MCF 10A (cell line): ENCODE measurements around the gene MAPT. TPM values are rescaled to one million over a fixed set of nuclear protein-coding genes. Genes with fewer than 3 reads are reported as not detected.
A peak's percentile ranks its signal among the peaks of the same experiment; 100 is the strongest.

Experiments
- BruUV-seq: library from RNA; stranded (reverse); fragments of 400-500 nt; replicated peaks from 2 replicates; lab custom pipeline; 2021; lab: Mats Ljungman, UMichigan
- CTCF ChIA-PET: fragments of 300-600 bp; sonication (Branson Sonifier 250); formaldehyde crosslinking; extraction: SDS; loops from one replicate; lab custom pipeline; 2021; ENCODE audit warnings: antibody characterized with exemption, inconsistent platforms; lab: Yijun Ruan, JAX
- POLR2A ChIA-PET: fragments of 300-600, 350-650 bp; sonication (Branson Sonifier 250); formaldehyde crosslinking; extraction: SDS; loops from one replicate; lab custom pipeline; 2020; ENCODE audit warnings: antibody characterized with exemption, inconsistent platforms; lab: Yijun Ruan, JAX
- DNase-seq: peaks from one replicate; pipeline ENCODE4 v3.0.0-alpha.2; 2018; ENCODE audit not compliant: unreplicated experiment
- H3K27ac Mint-ChIP-seq: one replicate; pipeline ENCODE4 v1.8.0; 2022; ENCODE audit warnings: mild to moderate bottlenecking, low read depth, mixed read lengths; ENCODE audit not compliant: unreplicated experiment
- H3K27me3 Mint-ChIP-seq: one replicate; pipeline ENCODE4 v1.8.0; 2022; ENCODE audit warnings: mixed read lengths; ENCODE audit not compliant: insufficient read depth, unreplicated experiment
- H3K36me3 Mint-ChIP-seq: one replicate; pipeline ENCODE4 v1.8.0; 2022; ENCODE audit warnings: mild to moderate bottlenecking, moderate library complexity, mixed read lengths; ENCODE audit not compliant: insufficient read depth, unreplicated experiment
- H3K4me1 Mint-ChIP-seq: one replicate; pipeline ENCODE4 v1.8.0; 2022; ENCODE audit warnings: mixed read lengths; ENCODE audit not compliant: insufficient read depth, unreplicated experiment
- H3K4me3 Mint-ChIP-seq: one replicate; pipeline ENCODE4 v1.8.0; 2022; ENCODE audit warnings: mild to moderate bottlenecking, moderate library complexity, mixed read lengths; ENCODE audit not compliant: unreplicated experiment
- H3K9me3 Mint-ChIP-seq: one replicate; pipeline ENCODE4 v1.8.0; 2022; ENCODE audit warnings: mixed read lengths; ENCODE audit not compliant: unreplicated experiment
- intact Hi-C: fragments of 100-400 bp; cut with micrococcal nuclease; formaldehyde crosslinking; loops from 2 replicates; pipeline ENCODE4 v1.14.1; 2022
- total RNA-seq: library from RNA; stranded (reverse); gene quantifications from 2 replicates; pipeline ENCODE4 v1.2.3, GENCODE V29; 2022
- TF ChIP-seq, protein P1 (sequence below): fragments of 200-600 bp; IDR thresholded peaks from one replicate; pipeline ENCODE4 v1.8.0; 2022; ENCODE audit warnings: antibody characterized with exemption, mild to moderate bottlenecking; ENCODE audit not compliant: unreplicated experiment

MAPT gene
- total RNA-seq, 1 experiment from 2014 or later: 0.42 TPM

DNA sequence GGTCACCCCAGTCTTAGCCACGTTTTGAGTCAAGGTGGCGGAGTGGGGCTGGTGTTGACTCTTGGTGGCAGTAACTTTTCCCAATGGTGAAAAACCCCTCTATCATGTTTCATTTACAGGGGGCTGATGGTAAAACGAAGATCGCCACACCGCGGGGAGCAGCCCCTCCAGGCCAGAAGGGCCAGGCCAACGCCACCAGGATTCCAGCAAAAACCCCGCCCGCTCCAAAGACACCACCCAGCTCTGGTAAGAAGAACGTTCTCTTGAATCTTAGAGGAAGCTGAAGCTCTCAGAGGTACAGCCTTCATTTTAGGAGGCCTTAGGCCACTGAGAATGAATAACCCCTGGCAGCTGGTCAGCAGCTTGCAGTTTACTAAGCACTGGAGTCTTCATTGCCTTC is 97.0 kb downstream of the MAPT start:
- Mint-ChIP-seq H3K4me1 (no peaks in the 10 kb centered on the region), H3K27ac (no peak overlapping the region), H3K4me3 (no peak overlapping the region), H3K27me3 (no peaks in the 10 kb centered on the region), H3K9me3 (no peaks in the 10 kb centered on the region), H3K36me3 (no peaks in the 10 kb centered on the region)
- CTCF ChIA-PET: interaction anchor here (0.6 to 2.3 kb wide), 3 partner anchors 11 to 574 kb away, joined by 3 to 14 read pairs (median 3); no protein-coding TSS in a partner anchor
- POLR2A ChIA-PET: no interaction called here
- no peak for DNase-seq
- no TSS peak for BruUV-seq
- TF ChIP-seq, protein P1, sequence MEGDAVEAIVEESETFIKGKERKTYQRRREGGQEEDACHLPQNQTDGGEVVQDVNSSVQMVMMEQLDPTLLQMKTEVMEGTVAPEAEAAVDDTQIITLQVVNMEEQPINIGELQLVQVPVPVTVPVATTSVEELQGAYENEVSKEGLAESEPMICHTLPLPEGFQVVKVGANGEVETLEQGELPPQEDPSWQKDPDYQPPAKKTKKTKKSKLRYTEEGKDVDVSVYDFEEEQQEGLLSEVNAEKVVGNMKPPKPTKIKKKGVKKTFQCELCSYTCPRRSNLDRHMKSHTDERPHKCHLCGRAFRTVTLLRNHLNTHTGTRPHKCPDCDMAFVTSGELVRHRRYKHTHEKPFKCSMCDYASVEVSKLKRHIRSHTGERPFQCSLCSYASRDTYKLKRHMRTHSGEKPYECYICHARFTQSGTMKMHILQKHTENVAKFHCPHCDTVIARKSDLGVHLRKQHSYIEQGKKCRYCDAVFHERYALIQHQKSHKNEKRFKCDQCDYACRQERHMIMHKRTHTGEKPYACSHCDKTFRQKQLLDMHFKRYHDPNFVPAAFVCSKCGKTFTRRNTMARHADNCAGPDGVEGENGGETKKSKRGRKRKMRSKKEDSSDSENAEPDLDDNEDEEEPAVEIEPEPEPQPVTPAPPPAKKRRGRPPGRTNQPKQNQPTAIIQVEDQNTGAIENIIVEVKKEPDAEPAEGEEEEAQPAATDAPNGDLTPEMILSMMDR: no peak
- intact Hi-C loops: no loop called here

DNA sequence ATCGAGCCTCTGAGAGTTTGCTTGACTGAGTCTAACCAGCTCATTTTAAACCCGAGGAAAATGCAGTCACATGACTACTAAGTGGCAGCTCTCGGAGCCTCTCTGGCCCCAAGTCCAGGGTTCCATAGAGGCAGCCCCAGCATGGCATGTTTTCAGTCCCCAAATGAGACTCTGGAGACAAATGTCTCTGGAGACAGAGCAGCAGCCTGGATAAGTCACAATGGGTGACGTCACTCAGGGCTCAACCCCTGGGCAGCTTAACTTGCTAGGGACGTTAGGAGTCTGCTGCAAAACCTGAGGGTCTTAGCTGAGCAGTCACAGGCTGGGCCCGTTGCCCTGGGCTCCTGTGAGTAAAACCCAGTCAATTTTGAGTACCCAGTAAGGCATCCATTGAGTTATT is 97.8 kb downstream of the MAPT start:
- Mint-ChIP-seq H3K27me3 (no peaks in the 10 kb centered on the region), H3K4me3 (no peak overlapping the region)
- CTCF ChIA-PET: interaction anchor here (0.7 kb wide), 1 partner anchor 575 kb away, joined by 3 read pairs; no protein-coding TSS in a partner anchor

DNA sequence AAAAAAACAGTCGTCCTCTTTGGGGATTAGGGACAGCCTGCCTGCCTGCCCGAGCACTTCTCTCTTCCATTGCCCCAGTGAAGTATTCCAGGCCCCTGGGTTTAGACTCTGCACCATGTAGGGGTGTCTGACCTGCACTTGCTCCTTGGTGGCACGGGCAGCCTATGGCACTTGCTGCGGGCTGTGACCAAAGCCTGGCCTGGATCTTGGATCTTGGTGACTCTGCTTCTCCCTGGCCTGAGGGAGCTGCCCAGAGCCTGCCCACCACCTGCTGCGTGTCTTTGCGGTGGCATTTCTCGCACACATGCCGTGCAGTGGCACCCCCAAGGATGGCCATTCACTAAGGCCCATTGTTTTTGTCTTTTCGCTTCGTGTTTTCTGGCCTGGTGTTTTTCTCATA is 98.5 kb downstream of the MAPT start:
- TF ChIP-seq, protein P1: no peak
- Mint-ChIP-seq H3K9me3 (no peaks in the 10 kb centered on the region), H3K36me3 (no peaks in the 10 kb centered on the region), H3K27ac (peak overlapping the region; percentile 46), H3K4me3 (no peak overlapping the region), H3K27me3 (no peaks in the 10 kb centered on the region), H3K4me1 (no peaks in the 10 kb centered on the region)
- no peak for DNase-seq
- ChIA-PET CTCF (interaction anchor here (0.6 to 1.0 kb wide), 2 partner anchors 9 to 133 kb away, joined by 3 read pairs; no protein-coding TSS in a partner anchor), POLR2A (interaction anchor here (0.6 kb wide), 1 partner anchor 13 kb away, joined by 3 read pairs; no protein-coding TSS in a partner anchor)
- BruUV-seq: no TSS peak
- intact Hi-C loops: no loop called here

More for the DNA sequence above, 97.8 kb downstream of the MAPT start:
- BruUV-seq: no TSS peak
- no peaks in the 10 kb centered on the region for H3K9me3 Mint-ChIP-seq
- no peaks in the 10 kb centered on the region for H3K4me1 Mint-ChIP-seq
- intact Hi-C loops: no loop called here
- POLR2A ChIA-PET: interaction anchor here (0.6 to 0.7 kb wide), 2 partner anchors 14 to 223 kb away, joined by 3 read pairs; no protein-coding TSS in a partner anchor
- H3K27ac Mint-ChIP-seq: no peak overlapping the region
- no peaks in the 10 kb centered on the region for H3K36me3 Mint-ChIP-seq
- no peak for DNase-seq
- TF ChIP-seq, protein P1: no peak

DNA sequence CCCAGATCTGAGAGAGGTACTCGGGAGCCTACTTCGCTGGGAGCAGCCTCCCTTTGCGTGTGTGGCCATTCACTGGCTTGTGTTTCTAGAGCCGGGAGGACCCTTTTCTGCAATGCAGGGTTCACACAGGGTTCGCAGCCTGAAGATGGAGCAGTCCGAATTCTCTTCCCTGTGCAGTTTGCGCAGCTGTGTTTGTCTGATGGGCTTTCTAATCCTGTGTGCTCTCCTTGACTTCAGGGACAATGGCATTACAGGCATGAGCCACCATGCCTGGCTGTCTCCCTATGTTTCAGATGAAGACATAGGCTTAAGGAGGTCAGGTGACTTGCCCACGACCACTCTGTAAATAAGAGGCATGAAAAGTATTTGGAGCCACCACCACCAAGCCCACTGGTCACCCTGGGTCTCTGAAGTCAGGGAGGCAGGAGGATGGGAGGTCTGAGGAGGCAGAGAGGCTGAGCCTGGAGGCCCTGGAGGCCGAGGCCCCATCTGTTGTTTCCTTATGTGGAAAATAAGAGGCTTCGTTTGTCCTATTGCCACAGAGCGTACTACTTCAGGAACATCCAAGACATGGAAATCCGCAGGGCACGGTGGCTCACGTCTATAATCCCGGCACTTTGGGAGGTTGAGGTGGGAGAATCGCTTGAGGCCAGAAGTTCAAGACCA is 99.7 kb downstream of the MAPT start:
- Mint-ChIP-seq H3K27me3 (no peaks in the 10 kb centered on the region), H3K27ac (no peak overlapping the region), H3K9me3 (no peaks in the 10 kb centered on the region), H3K36me3 (no peaks in the 10 kb centered on the region), H3K4me1 (no peaks in the 10 kb centered on the region), H3K4me3 (no peak overlapping the region)
- BruUV-seq: no TSS peak
- TF ChIP-seq, protein P1: no peak
- POLR2A ChIA-PET: no interaction called here
- no peak for DNase-seq
- intact Hi-C loops: no loop called here
- CTCF ChIA-PET: no interaction called here
